Ovary (tissue), 3 donors: Measurements from ENCODE around the gene TBX4.

Experiments used
- CTCF ChIP-seq, 3 donors: fragments of 450-650 bp in 2 of 3; fragments of 200-600 bp in 1 of 3; IDR thresholded peaks; one replicate each; pipeline versions ENCODE4 v1.5.1 to v1.8.0; 2016 to 2022; ENCODE audit warnings: antibody characterized with exemption in 3 of 3, mild to moderate bottlenecking in 1 of 3
- EP300 ChIP-seq: sonication (generic); formaldehyde crosslinking; IDR thresholded peaks from one replicate; pipeline ENCODE4 v1.6.1; 2017; ENCODE audit warnings: antibody characterized with exemption
- POLR2A ChIP-seq: fragments of 450-650 bp; IDR thresholded peaks from one replicate; pipeline ENCODE4 v1.6.1; 2017; ENCODE audit warnings: antibody characterized with exemption, mild to moderate bottlenecking, moderate library complexity
- donor health status: DM: no; HTN: no; CAD: no.

- TF ChIP-seq EP300 = no peak
- TF ChIP-seq POLR2A = no peak
- no peak for TF ChIP-seq CTCF (IDR thresholded peaks at IDR 0.05)
Observed at GRCh38 chr17:61440697-61441096, 11.5 kb upstream of the TBX4 start.
